Osteoblast (primary cell): ENCODE data around the gene DUSP9. TPM values are rescaled to one million over a fixed set of nuclear protein-coding genes. Genes with fewer than 3 reads are reported as not detected.
A peak's percentile ranks its signal among the peaks of the same experiment; 100 is the strongest.

Source experiments
- DNase-seq: peaks from one replicate; pipeline ENCODE4 v3.0.0; 2011; ENCODE audit warnings: low spot score, mixed read lengths; ENCODE audit not compliant: insufficient read length; ENCODE audit errors: missing footprints
- H2AFZ ChIP-seq: 2 replicates; pipeline ENCODE4 v1.6.0; 2011; ENCODE audit warnings: mild to moderate bottlenecking, low read length
- H3K27ac ChIP-seq: 2 replicates; pipeline ENCODE4 v1.5.1; 2011; ENCODE audit warnings: mild to moderate bottlenecking, low read depth, low read length, moderate library complexity
- H3K27me3 ChIP-seq: 2 replicates; pipeline ENCODE4 v1.6.0; 2012; ENCODE audit warnings: mild to moderate bottlenecking, control low read depth, inconsistent platforms, low read length, moderate library complexity; ENCODE audit not compliant: insufficient read depth
- H3K36me3 ChIP-seq: 2 replicates; pipeline ENCODE4 v1.5.1; 2011; ENCODE audit warnings: mild to moderate bottlenecking, low read length, control low read depth, moderate library complexity; ENCODE audit not compliant: insufficient read depth
- H3K4me1 ChIP-seq: 2 replicates; pipeline ENCODE4 v1.5.1; 2011; ENCODE audit warnings: mild to moderate bottlenecking, low read length, control low read depth, moderate library complexity; ENCODE audit not compliant: insufficient read depth
- H3K4me2 ChIP-seq: 2 replicates; pipeline ENCODE4 v1.6.0; 2011; ENCODE audit warnings: mild to moderate bottlenecking, low read length; ENCODE audit not compliant: insufficient read depth
- H3K4me3 ChIP-seq: fragments of 200-600 bp; sonication (generic); 3 replicates; pipeline ENCODE4 v1.5.1; 2012; ENCODE audit warnings: mild to moderate bottlenecking, low read length, inconsistent platforms; ENCODE audit not compliant: insufficient read depth
- H3K79me2 ChIP-seq: 2 replicates; pipeline ENCODE4 v1.6.0; 2012; ENCODE audit warnings: mild to moderate bottlenecking, low read length, control low read depth, inconsistent platforms; ENCODE audit not compliant: insufficient read depth
- H3K9me3 ChIP-seq: 2 replicates; pipeline ENCODE4 v1.5.1; 2011; ENCODE audit warnings: low read depth, low read length, control low read depth
- H4K20me1 ChIP-seq: 2 replicates; pipeline ENCODE4 v1.6.0; 2012; ENCODE audit warnings: mild to moderate bottlenecking, low read length, control low read depth; ENCODE audit not compliant: insufficient read depth
- total RNA-seq: library from RNA; depleted of rRNA; stranded (reverse); fragments of >200 nt; gene quantifications from 2 replicates; pipeline ENCODE4 v1.2.3, GENCODE V29; 2012
- TF ChIP-seq, protein P1 (sequence below): IDR thresholded peaks from 2 replicates; pipeline ENCODE4 v1.5.1; 2011; ENCODE audit warnings: mild to moderate bottlenecking, low read depth, low read length, moderate library complexity; ENCODE audit errors: extremely low read depth

Gene DUSP9
- total RNA-seq, 1 donor = under 0.01 TPM

DNA sequence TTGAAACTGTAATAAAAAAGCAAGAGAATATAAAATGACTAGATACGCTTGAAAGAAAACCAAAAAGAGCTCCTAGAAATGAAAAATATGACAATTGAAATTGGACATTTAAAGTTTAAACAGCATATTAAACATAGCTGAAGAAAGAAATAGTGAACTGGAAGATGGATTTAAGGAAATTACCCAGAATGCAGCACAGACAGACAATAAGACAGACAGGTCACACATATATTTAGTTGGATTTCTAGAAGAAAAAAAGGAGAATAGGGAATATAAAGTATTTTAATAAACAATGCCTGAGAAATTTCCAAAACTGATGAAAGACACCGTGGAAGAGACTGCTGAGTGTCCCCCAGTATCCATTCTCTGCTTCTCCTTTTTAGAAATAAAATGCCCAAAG is 6.6 kb downstream of the DUSP9 start:
- Histone ChIP-seq H3K9me3 (no peaks in the 10 kb centered on the region), H3K27me3 (no peaks in the 10 kb centered on the region), H3K4me1 (no peaks in the 10 kb centered on the region), H3K4me2 (no peak overlapping the region), H3K79me2 (no peaks in the 10 kb centered on the region), H3K36me3 (no peaks in the 10 kb centered on the region), H2AFZ (no peak overlapping the region), H3K4me3 (no peak overlapping the region), H4K20me1 (no peaks in the 10 kb centered on the region), H3K27ac (no peak overlapping the region)
- TF ChIP-seq, protein P1, sequence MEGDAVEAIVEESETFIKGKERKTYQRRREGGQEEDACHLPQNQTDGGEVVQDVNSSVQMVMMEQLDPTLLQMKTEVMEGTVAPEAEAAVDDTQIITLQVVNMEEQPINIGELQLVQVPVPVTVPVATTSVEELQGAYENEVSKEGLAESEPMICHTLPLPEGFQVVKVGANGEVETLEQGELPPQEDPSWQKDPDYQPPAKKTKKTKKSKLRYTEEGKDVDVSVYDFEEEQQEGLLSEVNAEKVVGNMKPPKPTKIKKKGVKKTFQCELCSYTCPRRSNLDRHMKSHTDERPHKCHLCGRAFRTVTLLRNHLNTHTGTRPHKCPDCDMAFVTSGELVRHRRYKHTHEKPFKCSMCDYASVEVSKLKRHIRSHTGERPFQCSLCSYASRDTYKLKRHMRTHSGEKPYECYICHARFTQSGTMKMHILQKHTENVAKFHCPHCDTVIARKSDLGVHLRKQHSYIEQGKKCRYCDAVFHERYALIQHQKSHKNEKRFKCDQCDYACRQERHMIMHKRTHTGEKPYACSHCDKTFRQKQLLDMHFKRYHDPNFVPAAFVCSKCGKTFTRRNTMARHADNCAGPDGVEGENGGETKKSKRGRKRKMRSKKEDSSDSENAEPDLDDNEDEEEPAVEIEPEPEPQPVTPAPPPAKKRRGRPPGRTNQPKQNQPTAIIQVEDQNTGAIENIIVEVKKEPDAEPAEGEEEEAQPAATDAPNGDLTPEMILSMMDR = no peak
- DNase-seq = no peak

DNA sequence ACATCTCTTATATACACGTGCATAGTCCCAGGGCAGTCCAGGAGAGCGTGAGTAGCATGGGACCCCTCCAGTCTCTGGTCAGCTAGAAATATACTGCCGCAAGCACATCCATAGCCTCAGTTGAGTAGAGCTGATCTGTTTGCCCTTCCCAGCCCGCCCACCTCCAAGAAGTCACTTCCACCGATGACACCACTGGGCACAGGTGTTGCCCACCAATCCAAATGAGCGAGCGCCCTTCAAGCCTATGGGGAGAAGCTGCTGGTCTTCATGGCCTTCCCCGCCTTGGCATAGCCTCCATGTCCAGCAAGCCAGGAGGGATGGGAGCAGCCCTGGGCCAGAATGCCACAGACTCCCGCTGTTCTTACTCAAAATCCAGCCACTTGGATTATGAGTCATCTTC is 10.2 kb downstream of the DUSP9 start:
- TF ChIP-seq, protein P1 = no peak
- no peak for DNase-seq
- H3K27ac ChIP-seq = no peak overlapping the region

DNA sequence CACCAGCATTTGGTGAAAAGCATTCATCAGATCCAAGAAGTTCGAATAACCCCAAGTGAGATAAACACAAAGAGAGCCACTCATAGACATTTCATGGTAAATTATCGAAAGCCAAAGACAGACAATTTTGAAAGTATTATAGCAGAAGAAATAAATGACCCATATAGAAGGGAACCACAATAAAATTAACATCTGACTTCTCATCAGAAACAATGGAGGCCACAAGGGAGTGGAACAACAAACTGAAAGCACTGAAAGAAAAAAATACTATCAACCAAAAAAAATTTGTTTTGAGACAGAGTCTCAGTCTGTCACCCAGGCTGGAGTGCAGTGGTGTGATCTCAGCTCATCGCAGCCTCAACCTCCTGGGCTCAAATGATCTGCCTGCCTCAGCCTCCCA is 12.3 kb downstream of the DUSP9 start:
- no peaks in the 10 kb centered on the region for H4K20me1 ChIP-seq
- no peaks in the 10 kb centered on the region for H3K79me2 ChIP-seq
- peaks cover 22% of the 10 kb centered on the region for H3K27me3 ChIP-seq
- H2AFZ ChIP-seq = no peak overlapping the region
- H3K4me3 ChIP-seq = no peak overlapping the region
- H3K4me1 ChIP-seq = no peaks in the 10 kb centered on the region
- TF ChIP-seq, protein P1 = no peak
- no peak overlapping the region for H3K4me2 ChIP-seq
- DNase-seq = no peak
- H3K9me3 ChIP-seq = no peaks in the 10 kb centered on the region
- H3K36me3 ChIP-seq = no peaks in the 10 kb centered on the region
- no peak overlapping the region for H3K27ac ChIP-seq

More for the DNA sequence above, 10.2 kb downstream of the DUSP9 start:
- no peak overlapping the region for H2AFZ ChIP-seq
- no peaks in the 10 kb centered on the region for H3K79me2 ChIP-seq
- H3K4me2 ChIP-seq = no peak overlapping the region
- peaks cover 12% of the 10 kb centered on the region for H3K27me3 ChIP-seq
- H3K36me3 ChIP-seq = no peaks in the 10 kb centered on the region
- no peaks in the 10 kb centered on the region for H3K9me3 ChIP-seq
- H3K4me3 ChIP-seq = no peak overlapping the region
- no peaks in the 10 kb centered on the region for H3K4me1 ChIP-seq
- H4K20me1 ChIP-seq = no peaks in the 10 kb centered on the region

DNA sequence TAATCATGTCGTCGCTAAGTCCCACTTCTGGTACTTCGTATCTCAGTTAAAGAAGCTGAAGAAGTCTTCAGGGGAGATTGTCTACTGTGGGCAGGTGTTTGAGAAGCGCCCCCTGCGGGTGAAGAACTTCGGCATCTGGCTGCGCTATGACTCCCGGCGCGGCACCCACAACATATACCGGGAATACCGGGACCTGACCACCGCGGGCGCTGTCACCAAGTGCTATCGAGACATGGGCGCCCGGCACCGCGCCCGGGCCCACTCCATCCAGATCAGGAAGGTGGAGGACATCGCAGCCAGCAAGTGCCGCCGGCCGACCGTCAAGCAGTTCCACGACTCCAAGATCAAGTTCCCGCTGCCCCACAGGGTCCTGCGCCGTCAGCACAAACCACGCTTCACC is 15.3 kb downstream of the DUSP9 start:
- Histone ChIP-seq H3K4me2 (no peak overlapping the region), H3K27ac (no peak overlapping the region), H3K27me3 (peaks cover 38% of the 10 kb centered on the region), H3K9me3 (peaks cover 2% of the 10 kb centered on the region), H3K36me3 (no peaks in the 10 kb centered on the region), H4K20me1 (no peaks in the 10 kb centered on the region), H3K4me3 (no peak overlapping the region), H3K79me2 (no peaks in the 10 kb centered on the region), H3K4me1 (no peaks in the 10 kb centered on the region), H2AFZ (no peak overlapping the region)
- DNase-seq = peak; percentile 52
- TF ChIP-seq, protein P1 = peak; percentile 36
